Fibroblast of skin of right quadriceps (primary cell): ENCODE data around the gene SLC22A17.
"Not testable (repeated sequence)": the region's sequence is repeated elsewhere in the genome, so short reads cannot be mapped to it uniquely, and the experiment has no call there.

Source experiments
- DNase-seq: peaks from one replicate; pipeline ENCODE4 v3.0.0-alpha.2; 2013

SLC22A17 gene

GRCh38 chr14:23327947-23328744 lies 24.5 kb downstream of the SLC22A17 start:
- peak; percentile 72 for DNase-seq

- DNase-seq: no peak
These were observed 26.0 kb downstream of the SLC22A17 start for GRCh38 chr14:23326491-23327332.

GRCh38 chr14:23325746-23326145 lies 26.9 kb downstream of the SLC22A17 start:
- not testable (repeated sequence) for DNase-seq

- no peak for DNase-seq
These were observed 27.7 kb downstream of the SLC22A17 start for GRCh38 chr14:23324993-23325392.

- no peak for DNase-seq
These were observed 28.2 kb downstream of the SLC22A17 start for GRCh38 chr14:23324455-23324846.

- no peak for DNase-seq
These were observed 28.7 kb downstream of the SLC22A17 start for GRCh38 chr14:23323838-23324454.

GRCh38 chr14:23322568-23323517 lies 29.8 kb downstream of the SLC22A17 start:
- no peak for DNase-seq

GRCh38 chr14:23321572-23322547 lies 30.8 kb downstream of the SLC22A17 start:
- DNase-seq: peak; percentile 52

GRCh38 chr14:23320584-23321571 lies 31.8 kb downstream of the SLC22A17 start, which contains the start of gene PABPN1:
TSS of gene PABPN1 (plus strand) at chr14:23321457. CDS start at chr14:23321470, 13 bp downstream.
- peak; percentile 100 for DNase-seq

GRCh38 chr14:23319746-23320583 lies 32.7 kb downstream of the SLC22A17 start:
- DNase-seq: no peak

- no peak for DNase-seq
These were observed 36.4 kb downstream of the SLC22A17 start for GRCh38 chr14:23316300-23316699.

- DNase-seq: no peak
These were observed 42.1 kb downstream of the SLC22A17 start for GRCh38 chr14:23310546-23310945.

GRCh38 chr14:23308721-23309445 lies 43.8 kb downstream of the SLC22A17 start:
- no peak for DNase-seq

GRCh38 chr14:23307687-23308644 lies 44.7 kb downstream of the SLC22A17 start:
- DNase-seq: peak; percentile 20

GRCh38 chr14:23307146-23307530 lies 45.5 kb downstream of the SLC22A17 start:
- no peak for DNase-seq

- DNase-seq: peak; percentile 88
These were observed 46.1 kb downstream of the SLC22A17 start, which contains the start of gene BCL2L2 for GRCh38 chr14:23306412-23307145. TSS of gene BCL2L2 (plus strand) at chr14:23306833. CDS start at chr14:23307768, 935 bp downstream.
